SH-SY5Y (cell line): ENCODE results near the gene MPST.

Experiments used
- GATA2 ChIP-seq: IDR thresholded peaks from 2 replicates; pipeline ENCODE4 v1.6.1; 2011; ENCODE audit warnings: mild to moderate bottlenecking, low read depth, low read length
- GATA3 ChIP-seq: IDR thresholded peaks from 2 replicates; pipeline ENCODE4 v1.6.1; 2011; ENCODE audit warnings: low read depth, mild to moderate bottlenecking, low read length, moderate library complexity

GRCh38 chr22:37067428-37067827 lies 47.9 kb downstream of the MPST start:
- TF ChIP-seq GATA3 (no peak), GATA2 (no peak)
